HCEC 1CT (cell line): ENCODE measurements around the gene ETS1.
A peak's percentile ranks its signal among the peaks of the same experiment; 100 is the strongest.

ENCODE experiments used
- DNase-seq: peaks from one replicate; pipeline ENCODE4 v3.0.0-alpha.2; 2017

Gene ETS1

GRCh38 chr11:128533472-128533871 lies 53.9 kb downstream of the ETS1 start:
- DNase-seq, result no peak

DNA sequence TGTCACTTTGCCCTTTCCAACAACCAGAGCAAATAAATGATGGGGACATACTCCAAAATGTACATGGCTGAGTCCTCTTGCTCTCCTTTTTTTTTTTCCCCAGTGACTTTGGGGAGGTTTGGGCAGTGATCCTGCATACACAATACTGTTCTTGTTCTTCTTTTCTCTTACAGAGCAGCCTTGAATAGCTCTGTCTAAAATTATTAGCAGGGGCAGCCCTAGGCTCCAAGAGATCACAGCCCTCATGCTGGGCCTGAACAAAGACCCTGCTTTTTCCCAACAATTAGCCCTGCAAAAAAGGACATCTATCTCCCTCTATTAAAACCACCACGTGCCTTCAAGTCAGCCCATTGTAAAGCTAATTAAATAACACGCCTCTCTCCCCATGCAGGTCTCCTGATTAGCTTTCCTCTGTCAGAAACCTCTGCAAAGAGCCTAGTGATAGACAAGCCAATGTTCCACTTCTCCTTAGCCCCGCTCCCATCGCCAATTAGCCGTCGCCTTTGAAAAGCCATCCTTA lies 54.7 kb downstream of the ETS1 start:
- no peak for DNase-seq

DNA sequence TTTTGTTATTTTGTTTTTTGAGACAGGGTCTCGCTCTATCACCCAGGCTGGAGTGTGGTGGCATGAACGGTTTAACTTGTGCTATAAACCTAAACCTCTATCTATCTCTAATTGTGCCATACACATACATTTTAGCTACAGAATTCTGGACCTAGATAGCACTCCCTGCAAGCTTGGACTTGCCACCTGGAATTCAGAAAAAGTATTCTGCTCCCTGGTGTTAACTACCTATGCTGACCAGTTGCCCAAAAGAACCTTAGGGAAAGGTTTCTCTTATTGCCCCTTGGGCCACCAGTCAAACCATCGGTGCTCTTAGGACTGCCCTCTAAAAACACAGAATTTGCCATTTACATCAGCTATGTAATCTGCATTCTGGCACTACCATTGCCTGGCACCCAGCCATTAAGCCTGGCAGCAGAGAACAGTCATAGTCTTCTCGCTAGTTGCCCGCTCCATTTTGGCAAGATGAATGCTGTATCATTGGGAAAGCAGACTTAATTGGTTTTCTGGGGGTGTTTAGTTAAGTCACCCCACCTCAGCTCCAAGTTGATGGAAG lies 55.3 kb downstream of the ETS1 start:
- no peak for DNase-seq

GRCh38 chr11:128531588-128531987 lies 55.8 kb downstream of the ETS1 start:
- DNase-seq, result no peak

GRCh38 chr11:128530118-128531074 lies 57.0 kb downstream of the ETS1 start:
- DNase-seq, result peak; percentile 96

GRCh38 chr11:128528294-128528693 lies 59.1 kb downstream of the ETS1 start:
- DNase-seq, result no peak

DNA sequence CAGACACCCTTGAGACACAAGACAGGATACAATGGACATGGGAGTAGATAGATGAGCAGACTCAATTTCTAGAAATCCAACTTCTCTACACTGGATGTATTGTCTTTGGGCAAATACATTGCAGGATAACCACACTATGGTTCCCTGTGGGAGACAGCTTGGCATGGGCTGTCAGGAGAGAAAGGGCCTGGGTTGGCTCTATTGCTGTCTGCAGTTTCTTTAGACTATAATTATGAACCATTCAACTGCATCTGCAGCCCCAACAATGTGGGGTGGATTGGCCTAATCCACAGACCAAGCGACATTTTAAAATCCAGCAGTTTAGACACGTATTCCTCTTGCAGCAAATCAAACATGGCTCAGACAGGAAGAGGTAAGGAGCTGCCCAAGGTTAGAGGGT lies 60.3 kb downstream of the ETS1 start:
- no peak for DNase-seq

- DNase-seq, result peak; percentile 62
Observed at GRCh38 chr11:128525411-128526243, 61.7 kb downstream of the ETS1 start.

GRCh38 chr11:128524172-128524571 lies 63.2 kb downstream of the ETS1 start:
- peak; percentile 65 for DNase-seq

DNA sequence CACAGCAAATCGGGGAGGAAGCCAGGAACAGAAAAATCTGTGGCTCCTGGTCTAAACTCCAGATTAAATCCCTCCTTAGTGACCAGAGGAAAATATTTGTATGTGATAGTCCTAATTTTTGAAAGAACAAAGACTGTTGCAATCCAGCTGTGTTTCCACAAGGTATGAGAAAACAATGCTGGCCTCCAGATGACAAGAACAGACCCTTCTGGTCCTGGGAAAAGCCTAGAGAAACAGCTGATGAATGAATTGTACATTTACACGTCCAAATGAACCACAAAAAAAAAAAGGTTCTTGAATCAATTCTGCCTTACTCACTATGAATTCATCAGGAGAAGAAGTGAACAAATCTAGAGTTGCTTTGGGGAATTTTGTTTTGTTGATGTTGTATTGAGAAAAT lies 63.7 kb downstream of the ETS1 start:
- DNase-seq, result peak; percentile 71

GRCh38 chr11:128522943-128523518 lies 64.3 kb downstream of the ETS1 start:
- no peak for DNase-seq

- peak; percentile 99 for DNase-seq
Observed at GRCh38 chr11:128522055-128522942, 65.1 kb downstream of the ETS1 start.

DNA sequence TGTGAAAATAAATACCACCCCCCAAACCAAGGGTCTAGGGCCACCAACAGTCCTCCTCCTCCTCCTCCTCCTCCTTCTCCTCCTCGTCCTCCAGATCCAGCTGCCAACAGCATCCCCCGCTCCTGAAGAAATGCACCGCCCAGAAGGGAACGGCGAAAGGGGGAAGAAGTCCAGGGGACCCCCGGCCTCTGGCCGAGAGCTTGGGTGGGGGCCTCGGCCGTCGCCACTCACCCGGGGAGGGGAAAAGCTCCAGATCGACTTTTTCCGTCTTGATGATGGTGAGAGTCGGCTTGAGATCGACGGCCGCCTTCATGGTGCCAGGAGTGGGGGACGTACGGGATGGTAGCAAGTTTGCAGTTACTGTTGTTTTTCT lies 65.7 kb downstream of the ETS1 start:
- DNase-seq, result no peak

- no peak for DNase-seq
Observed at GRCh38 chr11:128520888-128521681, 66.3 kb downstream of the ETS1 start.

DNA sequence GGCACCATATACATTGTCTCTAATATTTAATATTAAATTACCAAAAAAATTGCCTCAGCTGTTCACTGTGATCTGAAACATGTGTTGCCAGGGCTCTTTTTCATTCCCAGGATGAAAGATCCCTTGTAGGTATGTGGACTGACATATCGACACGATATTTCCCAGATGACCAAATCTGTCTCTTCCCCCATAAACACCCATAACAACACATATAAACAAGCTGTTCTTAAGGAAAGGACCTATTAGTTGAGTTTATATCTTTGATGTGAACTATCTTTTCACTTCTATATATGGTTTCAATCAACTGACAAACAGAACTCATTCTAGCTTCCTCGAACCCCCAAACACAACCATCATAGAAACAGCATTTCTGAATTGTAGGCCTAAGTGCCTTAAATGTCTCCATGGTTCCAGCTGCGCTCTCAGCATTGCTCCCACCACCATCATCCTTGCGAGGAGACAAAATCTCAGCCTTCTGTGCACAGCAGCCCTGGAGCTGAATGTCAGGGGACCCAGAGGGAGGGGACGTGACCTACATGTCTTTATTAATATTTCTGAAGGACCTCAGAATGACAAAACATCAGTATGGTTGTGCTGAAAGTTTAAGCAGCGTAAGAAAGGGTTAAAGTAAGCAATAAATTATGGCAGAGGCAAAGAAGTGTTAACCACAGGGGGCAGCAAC lies 67.0 kb downstream of the ETS1 start:
- no peak for DNase-seq

DNA sequence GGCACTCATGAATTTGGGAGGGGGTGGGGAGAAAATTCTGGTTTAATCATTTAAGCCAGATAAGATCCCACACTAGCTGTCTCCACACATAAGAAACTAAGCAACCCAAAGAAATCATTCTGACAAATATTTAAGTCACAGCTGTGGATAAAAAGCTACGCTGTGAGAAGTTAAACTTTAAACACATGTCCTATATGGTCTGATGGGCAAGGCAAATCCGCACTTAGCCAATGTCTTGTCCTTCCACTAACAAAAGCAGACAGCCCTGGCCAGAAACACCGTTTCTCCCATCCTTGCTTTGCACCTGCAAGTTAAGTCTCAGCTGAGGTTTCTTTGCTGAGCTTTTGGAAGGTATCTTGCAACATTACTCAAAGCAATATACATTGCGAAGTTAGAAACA lies 68.0 kb downstream of the ETS1 start:
- no peak for DNase-seq

DNA sequence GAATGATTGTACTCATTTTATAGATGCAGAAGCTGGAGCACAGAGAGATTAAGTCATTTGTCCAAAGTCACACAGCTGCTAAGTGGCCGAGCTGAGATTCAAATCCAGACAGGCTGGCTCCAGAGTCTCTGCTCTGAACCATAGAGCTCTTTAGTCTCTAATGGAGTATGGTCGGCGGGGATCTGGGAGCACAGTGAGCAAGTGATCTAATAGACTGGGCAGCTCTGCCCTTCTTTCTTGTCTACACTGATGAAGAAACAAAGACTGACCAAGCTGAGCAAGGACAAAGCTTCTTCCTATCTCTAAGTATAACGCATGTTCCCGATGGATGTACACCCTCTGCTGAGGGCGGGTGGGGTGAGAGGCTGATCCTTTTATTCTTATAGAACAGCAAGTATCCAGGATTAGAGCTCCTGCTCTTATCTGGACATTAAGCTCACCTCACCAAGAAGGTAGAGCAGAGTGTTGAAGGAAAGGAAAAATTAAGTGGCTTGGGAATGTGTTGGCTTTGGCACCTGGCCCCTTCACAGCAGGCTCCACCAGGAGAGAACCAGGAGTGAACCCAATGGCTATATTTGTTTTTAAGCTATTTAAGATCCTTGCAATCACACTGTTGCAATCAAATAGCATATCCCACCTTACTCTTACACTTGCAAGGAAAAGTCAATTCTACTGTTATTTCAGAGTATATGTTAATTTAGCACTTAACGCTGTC lies 68.7 kb downstream of the ETS1 start:
- DNase-seq, result peak; percentile 42

- DNase-seq, result peak; percentile 71
Observed at GRCh38 chr11:128517451-128518230, 69.7 kb downstream of the ETS1 start.

GRCh38 chr11:128516886-128517285 lies 70.5 kb downstream of the ETS1 start:
- DNase-seq, result no peak
